Loucy (cell line): ENCODE data around the gene ZNF341.
A peak's percentile ranks its signal among the peaks of the same experiment; 100 is the strongest.

Experiments
- H2AFZ ChIP-seq: fragments of 200-600 bp; sonication (generic); 2 replicates; pipeline ENCODE4 v1.6.0; 2016; ENCODE audit warnings: antibody characterized with exemption, mild to moderate bottlenecking, low read length, moderate library complexity
- H3F3A ChIP-seq: fragments of 200-600 bp; 2 replicates; pipeline ENCODE4 v1.6.0; 2016; ENCODE audit warnings: antibody characterized with exemption, low read depth, mild to moderate bottlenecking
- H3K27me3 ChIP-seq: fragments of 200-600 bp; sonication (generic); 2 replicates; pipeline ENCODE4 v1.6.1; 2014; ENCODE audit warnings: low read length, mild to moderate bottlenecking; ENCODE audit not compliant: insufficient read depth, poor library complexity, severe bottlenecking
- H3K36me3 ChIP-seq: fragments of 200-600 bp; sonication (generic); 2 replicates; pipeline ENCODE4 v1.6.1; 2016; ENCODE audit warnings: low read length; ENCODE audit not compliant: insufficient read depth
- H3K4me1 ChIP-seq: fragments of 200-600 bp; sonication (generic); 2 replicates; pipeline ENCODE4 v1.5.1; 2014; ENCODE audit warnings: low read length, mild to moderate bottlenecking; ENCODE audit not compliant: insufficient read depth, poor library complexity, severe bottlenecking
- H3K4me2 ChIP-seq: fragments of 200-600 bp; sonication (generic); 2 replicates; pipeline ENCODE4 v1.6.0; 2014; ENCODE audit warnings: antibody characterized with exemption, low read length, low read depth, mild to moderate bottlenecking; ENCODE audit not compliant: poor library complexity, severe bottlenecking
- H3K4me3 ChIP-seq: fragments of 200-600 bp; sonication (generic); 2 replicates; pipeline ENCODE4 v1.5.1; 2014; ENCODE audit warnings: low read length, mild to moderate bottlenecking, mixed read lengths; ENCODE audit not compliant: poor library complexity, severe bottlenecking
- H3K79me2 ChIP-seq: fragments of 200-600 bp; sonication (generic); 2 replicates; pipeline ENCODE4 v1.6.1; 2014; ENCODE audit warnings: low read length; ENCODE audit not compliant: insufficient read depth
- H3K9ac ChIP-seq: fragments of 200-600 bp; sonication (generic); 2 replicates; pipeline ENCODE4 v1.6.0; 2014; ENCODE audit warnings: mild to moderate bottlenecking, low read depth, low read length, moderate library complexity; ENCODE audit not compliant: poor library complexity, severe bottlenecking
- H3K9me2 ChIP-seq: fragments of 200-600 bp; sonication (generic); replicated peaks from 2 replicates; pipeline ENCODE4 v1.6.1; 2016; ENCODE audit warnings: low read depth, low read length, mixed read lengths
- H3K9me3 ChIP-seq: fragments of 200-600 bp; sonication (generic); 2 replicates; pipeline ENCODE4 v1.6.1; 2014; ENCODE audit warnings: mild to moderate bottlenecking, antibody characterized with exemption, low read length, low read depth; ENCODE audit not compliant: insufficient read depth
- H4K20me1 ChIP-seq: fragments of 200-600 bp; sonication (generic); 2 replicates; pipeline ENCODE4 v1.6.0; 2014; ENCODE audit warnings: antibody characterized with exemption, low read length, mild to moderate bottlenecking; ENCODE audit not compliant: insufficient read depth, poor library complexity, severe bottlenecking
- CTCF ChIP-seq: fragments of 200-600 bp; sonication (generic); conservative IDR thresholded peaks from 2 replicates; pipeline ENCODE4 v1.5.1; 2014; ENCODE audit warnings: mild to moderate bottlenecking, antibody characterized with exemption, low read length
- EZH2phosphoT487 ChIP-seq: fragments of 200-600 bp; IDR thresholded peaks from 2 replicates; pipeline ENCODE4 v1.6.1; 2018; ENCODE audit warnings: antibody characterized with exemption, mild to moderate bottlenecking, moderate library complexity, borderline replicate concordance

Gene ZNF341

GRCh38 chr20:33837096-33837830 lies 105.5 kb downstream of the ZNF341 start:
- no peaks in the 10 kb centered on the region for H3K9me2 ChIP-seq
- H3K36me3 ChIP-seq: peaks cover 7% of the 10 kb centered on the region; the same call in 1 of the 2 replicates
- TF ChIP-seq EZH2phosphoT487 (no peak), CTCF (no peak)
- no peak overlapping the region for H2AFZ ChIP-seq
- H3F3A ChIP-seq: no peaks in the 10 kb centered on the region
- H3K79me2 ChIP-seq: peaks cover 98% of the 10 kb centered on the region
- H3K9ac ChIP-seq: peak overlapping the region; percentile 38
- H4K20me1 ChIP-seq: peaks cover 53% of the 10 kb centered on the region
- peak overlapping the region; percentile 2 for H3K4me3 ChIP-seq
- H3K9me3 ChIP-seq: no peaks in the 10 kb centered on the region
- peaks cover 39% of the 10 kb centered on the region for H3K4me1 ChIP-seq
- no peaks in the 10 kb centered on the region for H3K27me3 ChIP-seq
- peak overlapping the region; percentile 47 for H3K4me2 ChIP-seq

GRCh38 chr20:33838035-33838864 lies 106.5 kb downstream of the ZNF341 start:
- Histone ChIP-seq H4K20me1 (peaks cover 55% of the 10 kb centered on the region), H3K9me3 (no peaks in the 10 kb centered on the region), H3F3A (no peaks in the 10 kb centered on the region), H3K79me2 (peaks cover 99% of the 10 kb centered on the region), H3K9ac (peak overlapping the region; percentile 57), H3K4me1 (peaks cover 48% of the 10 kb centered on the region), H3K9me2 (no peaks in the 10 kb centered on the region), H3K4me2 (peak overlapping the region; percentile 47), H3K27me3 (no peaks in the 10 kb centered on the region), H2AFZ (no peak overlapping the region), H3K4me3 (peak overlapping the region; percentile 2), H3K36me3 (peaks cover 2% of the 10 kb centered on the region; the same call in 1 of the 2 replicates)
- no peak for TF ChIP-seq EZH2phosphoT487
- TF ChIP-seq CTCF: peak; percentile 67

GRCh38 chr20:33839591-33839990 lies 107.8 kb downstream of the ZNF341 start:
- Histone ChIP-seq H3K9me3 (no peaks in the 10 kb centered on the region), H3K27me3 (no peaks in the 10 kb centered on the region), H3K4me1 (peaks cover 59% of the 10 kb centered on the region), H3K9me2 (no peaks in the 10 kb centered on the region), H3K36me3 (no peaks in the 10 kb centered on the region; the same call in 1 of the 2 replicates), H3K4me2 (no peak overlapping the region), H3F3A (no peaks in the 10 kb centered on the region), H2AFZ (no peak overlapping the region), H4K20me1 (peaks cover 64% of the 10 kb centered on the region), H3K9ac (peak overlapping the region; percentile 57), H3K4me3 (no peak overlapping the region), H3K79me2 (peaks cover 99% of the 10 kb centered on the region)
- TF ChIP-seq CTCF: no peak
- TF ChIP-seq EZH2phosphoT487: no peak
